ENCODE results near the gene TMEM245.
A peak's percentile ranks its signal among the peaks of the same experiment; 100 is the strongest.

TMEM245 gene

DNA sequence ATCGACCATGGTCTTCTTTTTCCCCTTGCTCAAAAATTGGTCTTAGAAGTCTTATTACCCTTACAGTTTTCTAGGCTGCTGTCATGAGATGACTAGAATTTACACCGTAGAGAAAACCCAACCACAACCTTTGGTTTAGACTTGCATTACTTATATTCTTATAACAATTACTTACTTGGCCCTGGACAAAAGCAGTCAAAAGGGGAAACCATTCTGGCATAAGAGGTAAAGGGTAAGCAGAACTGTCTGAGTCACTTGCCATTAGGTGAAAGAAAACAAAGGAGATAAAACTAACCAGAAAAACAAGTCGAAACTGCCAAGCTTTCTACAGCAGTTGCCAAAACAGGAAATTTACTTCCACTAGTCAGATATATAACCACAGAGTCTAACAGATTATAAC is 17.9 kb downstream of the TMEM245 start:
- Histone ChIP-seq H3K4me3 (ENCODE audit: low read depth, low read length) (no peak overlapping the region), H3K4me1 (no peaks in the 10 kb centered on the region), H3K9me3 (no peaks in the 10 kb centered on the region), H3K36me3 (peaks cover 31% of the 10 kb centered on the region), H3K27me3 (no peaks in the 10 kb centered on the region)
- no peak for DNase-seq
- TF ChIP-seq, protein P1, sequence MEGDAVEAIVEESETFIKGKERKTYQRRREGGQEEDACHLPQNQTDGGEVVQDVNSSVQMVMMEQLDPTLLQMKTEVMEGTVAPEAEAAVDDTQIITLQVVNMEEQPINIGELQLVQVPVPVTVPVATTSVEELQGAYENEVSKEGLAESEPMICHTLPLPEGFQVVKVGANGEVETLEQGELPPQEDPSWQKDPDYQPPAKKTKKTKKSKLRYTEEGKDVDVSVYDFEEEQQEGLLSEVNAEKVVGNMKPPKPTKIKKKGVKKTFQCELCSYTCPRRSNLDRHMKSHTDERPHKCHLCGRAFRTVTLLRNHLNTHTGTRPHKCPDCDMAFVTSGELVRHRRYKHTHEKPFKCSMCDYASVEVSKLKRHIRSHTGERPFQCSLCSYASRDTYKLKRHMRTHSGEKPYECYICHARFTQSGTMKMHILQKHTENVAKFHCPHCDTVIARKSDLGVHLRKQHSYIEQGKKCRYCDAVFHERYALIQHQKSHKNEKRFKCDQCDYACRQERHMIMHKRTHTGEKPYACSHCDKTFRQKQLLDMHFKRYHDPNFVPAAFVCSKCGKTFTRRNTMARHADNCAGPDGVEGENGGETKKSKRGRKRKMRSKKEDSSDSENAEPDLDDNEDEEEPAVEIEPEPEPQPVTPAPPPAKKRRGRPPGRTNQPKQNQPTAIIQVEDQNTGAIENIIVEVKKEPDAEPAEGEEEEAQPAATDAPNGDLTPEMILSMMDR (IDR thresholded peaks at IDR 0.05; ENCODE audit: low read depth, low read length): no peak

DNA sequence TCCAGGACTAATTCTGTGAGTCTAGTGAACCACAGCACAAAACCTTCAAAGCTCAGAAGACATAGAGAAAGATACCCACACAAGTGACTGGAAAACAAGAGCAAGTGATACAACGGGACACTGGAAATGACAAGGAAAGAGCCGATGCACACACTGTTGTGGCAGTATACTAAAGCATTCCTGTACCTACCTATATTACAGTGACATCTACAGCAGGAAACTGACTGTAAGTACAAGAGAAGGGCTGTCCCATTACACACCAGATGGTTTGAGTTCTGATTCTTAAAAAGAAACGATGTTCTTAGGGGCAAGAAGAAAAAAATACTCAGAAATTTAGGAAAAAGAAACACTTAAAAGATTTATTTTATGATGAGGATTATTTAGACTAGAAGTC is 18.5 kb downstream of the TMEM245 start:
- no peak for DNase-seq
- no peaks in the 10 kb centered on the region for H3K27me3 ChIP-seq
- H3K4me1 ChIP-seq: no peaks in the 10 kb centered on the region
- H3K9me3 ChIP-seq: no peaks in the 10 kb centered on the region
- TF ChIP-seq, protein P1 (IDR thresholded peaks at IDR 0.05; ENCODE audit: low read depth, low read length): no peak
- H3K36me3 ChIP-seq: peaks cover 26% of the 10 kb centered on the region
- H3K4me3 ChIP-seq (ENCODE audit: low read depth, low read length): no peak overlapping the region

DNA sequence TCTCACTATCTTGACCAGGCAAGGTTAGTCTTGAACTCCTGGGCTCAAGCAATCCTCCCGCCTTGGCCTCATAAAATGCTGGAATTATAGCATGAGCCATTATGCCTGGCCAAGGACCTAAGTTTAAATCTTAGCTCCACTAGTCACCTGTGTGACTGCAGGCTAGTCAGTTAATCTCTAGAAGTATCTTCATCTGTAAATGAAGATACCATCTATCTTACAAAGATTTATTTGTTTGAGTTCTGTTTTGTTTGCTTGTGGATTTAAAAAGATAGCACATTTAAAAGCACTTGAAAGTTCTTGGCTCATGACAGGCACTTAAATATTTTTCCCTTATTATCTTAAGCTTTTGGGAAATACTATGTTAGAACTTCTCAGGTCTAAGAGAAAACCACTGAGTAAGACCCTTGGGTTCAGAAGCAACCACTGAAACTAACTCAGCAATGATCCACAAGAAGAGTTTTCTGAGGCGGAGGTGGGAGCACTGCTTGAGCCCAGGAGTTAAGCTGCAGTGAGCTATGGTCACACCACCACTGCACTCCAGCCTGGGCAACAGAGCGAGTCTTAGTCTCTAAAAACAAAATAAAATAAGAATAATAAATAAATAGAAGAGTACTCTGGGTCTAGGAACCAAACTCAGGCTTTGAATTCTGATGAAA is 19.1 kb downstream of the TMEM245 start:
- H3K4me1 ChIP-seq: no peaks in the 10 kb centered on the region
- H3K36me3 ChIP-seq: peaks cover 26% of the 10 kb centered on the region

DNA sequence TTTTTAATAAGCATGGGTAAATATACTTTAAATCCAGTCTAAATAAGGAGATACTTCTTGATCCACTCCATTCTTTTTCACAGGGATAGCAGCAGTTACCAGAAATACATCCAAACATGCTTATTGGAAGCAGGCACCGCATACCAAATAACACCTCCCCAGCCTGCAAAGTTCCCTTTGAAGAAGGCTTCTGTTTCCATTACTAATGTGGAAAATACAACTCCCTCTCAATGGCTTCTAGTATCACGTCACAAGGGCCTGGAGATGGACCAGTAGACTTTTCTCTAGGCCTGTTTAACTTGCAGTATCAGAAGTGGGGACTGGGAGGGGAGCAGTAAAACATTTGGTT is 20.8 kb downstream of the TMEM245 start:
- DNase-seq: no peak
- Histone ChIP-seq H3K27me3 (no peaks in the 10 kb centered on the region), H3K4me1 (no peaks in the 10 kb centered on the region), H3K36me3 (peaks cover 21% of the 10 kb centered on the region), H3K9me3 (no peaks in the 10 kb centered on the region), H3K4me3 (ENCODE audit: low read depth, low read length) (no peak overlapping the region)
- TF ChIP-seq, protein P1 (IDR thresholded peaks at IDR 0.05; ENCODE audit: low read depth, low read length): no peak

More for the DNA sequence above, 19.1 kb downstream of the TMEM245 start:
- no peaks in the 10 kb centered on the region for H3K9me3 ChIP-seq
- TF ChIP-seq, protein P1 (IDR thresholded peaks at IDR 0.05; ENCODE audit: low read depth, low read length): no peak
- no peak for DNase-seq
- no peak overlapping the region for H3K4me3 ChIP-seq (ENCODE audit: low read depth, low read length)
- H3K27me3 ChIP-seq: no peaks in the 10 kb centered on the region

DNA sequence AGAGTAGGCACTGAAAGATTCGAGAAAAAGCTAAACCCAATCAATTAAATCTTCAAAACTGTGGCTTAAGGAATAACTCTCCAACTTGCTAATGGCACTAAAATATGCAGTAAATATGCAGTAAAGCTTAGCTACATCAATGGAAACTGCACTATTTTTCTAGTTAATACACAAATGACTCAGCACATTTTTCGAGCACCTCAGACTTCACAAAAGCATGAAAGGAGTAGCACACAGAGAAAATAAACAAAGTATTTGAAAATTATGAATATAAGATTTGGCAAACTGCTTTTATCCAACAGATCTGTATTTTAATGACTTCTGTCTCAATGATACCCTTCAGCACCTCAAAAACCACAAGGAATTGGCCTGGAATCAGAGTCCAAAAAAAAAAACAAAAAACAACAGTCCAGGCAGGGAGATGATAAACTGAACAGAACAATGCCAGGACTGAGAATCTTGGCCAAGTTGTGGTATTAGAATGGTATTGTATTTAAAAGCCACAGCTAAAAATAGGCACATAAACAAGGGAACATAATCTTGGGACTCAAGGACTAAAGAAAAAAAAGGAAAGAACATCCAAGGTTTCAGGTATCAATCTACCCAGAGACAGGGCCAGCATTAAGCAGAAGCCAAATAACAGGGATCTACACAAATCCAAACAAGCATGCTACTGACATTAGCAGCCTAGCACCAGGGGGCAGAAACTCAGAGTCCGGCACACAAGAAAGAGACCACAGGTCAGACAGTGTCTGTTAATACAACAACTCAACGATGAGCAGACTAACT is 21.4 kb downstream of the TMEM245 start:
- DNase-seq: peak; percentile 11
- no peaks in the 10 kb centered on the region for H3K9me3 ChIP-seq
- H3K4me1 ChIP-seq: no peaks in the 10 kb centered on the region
- no peaks in the 10 kb centered on the region for H3K27me3 ChIP-seq
- no peak overlapping the region for H3K4me3 ChIP-seq (ENCODE audit: low read depth, low read length)
- TF ChIP-seq, protein P1 (IDR thresholded peaks at IDR 0.05; ENCODE audit: low read depth, low read length): peak; percentile 27
- H3K36me3 ChIP-seq: peaks cover 15% of the 10 kb centered on the region

DNA sequence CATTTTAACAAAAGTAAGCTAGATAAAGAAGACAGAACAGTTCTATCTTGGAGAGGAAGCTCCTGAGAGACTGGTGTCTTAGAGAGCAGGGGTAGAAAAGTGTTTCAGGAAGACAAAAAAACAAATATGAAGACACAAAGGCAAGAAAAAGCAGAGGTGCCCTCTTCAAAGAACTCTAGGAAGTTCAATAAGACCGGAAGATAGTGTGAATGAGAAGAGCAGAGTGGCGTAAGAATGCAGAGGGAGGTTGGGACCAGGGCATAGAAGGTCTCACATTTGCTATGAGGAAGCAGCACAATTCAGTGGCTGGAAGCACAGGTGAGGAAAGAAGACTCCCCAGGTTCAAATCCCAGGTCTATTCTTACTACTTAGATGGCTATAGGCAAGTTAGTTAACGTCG is 22.6 kb downstream of the TMEM245 start:
- no peak for DNase-seq
- TF ChIP-seq, protein P1 (IDR thresholded peaks at IDR 0.05; ENCODE audit: low read depth, low read length): no peak

More for the DNA sequence above, 22.6 kb downstream of the TMEM245 start:
- no peak overlapping the region for H3K4me3 ChIP-seq (ENCODE audit: low read depth, low read length)
- no peaks in the 10 kb centered on the region for H3K9me3 ChIP-seq
- H3K27me3 ChIP-seq: no peaks in the 10 kb centered on the region
- H3K36me3 ChIP-seq: peaks cover 10% of the 10 kb centered on the region
- H3K4me1 ChIP-seq: no peaks in the 10 kb centered on the region

Data from BE2C (cell line).